GM12878 (cell line): Measurements from ENCODE around the gene CCNY. TPM values are rescaled to one million over a fixed set of nuclear protein-coding genes. Genes with fewer than 3 reads are reported as not detected.

Experiments
- ATAC-seq: fragments of 200-7000 bp; cut with Tn5 transposase; 3 replicates; pipeline ENCODE4 v1.9.1; 2020; ENCODE audit warnings: mild to moderate bottlenecking, moderate library complexity
- BruUV-seq: library from RNA; stranded (reverse); fragments of 400-500 nt; replicated peaks from 2 replicates; lab custom pipeline; 2021; lab: Mats Ljungman, UMichigan
- CTCF ChIA-PET: fragments of 300-600 bp; sonication (Branson Sonifier 250); formaldehyde crosslinking; extraction: SDS; loops from one replicate; lab custom pipeline; 2021; ENCODE audit warnings: inconsistent platforms; lab: Yijun Ruan, JAX
- POLR2A ChIA-PET: fragments of 350-600 bp; formaldehyde crosslinking; extraction: SDS; loops from one replicate; lab custom pipeline; 2021; ENCODE audit warnings: inconsistent platforms; lab: Charles Lee
- RAD21 ChIA-PET: fragments of 300-600 bp; sonication (Branson Sonifier 250); formaldehyde crosslinking; loops from one replicate; lab custom pipeline; 2023; ENCODE audit warnings: antibody characterized with exemption; ENCODE audit not compliant: unreplicated experiment; lab: Charles Lee
- SMC1A ChIA-PET: fragments of 300-600 bp; sonication (Branson Sonifier 250); formaldehyde crosslinking; loops from one replicate; lab custom pipeline; 2023; ENCODE audit not compliant: unreplicated experiment, uncharacterized antibody; lab: Charles Lee
- DNase-seq: peaks from one replicate; pipeline ENCODE4 v3.0.0-alpha.2; 2011; ENCODE audit warnings: low read depth, low spot score
- FAIRE-seq: peaks from 3 replicates; lab custom pipeline; 2011; peaks lifted over from hg19 to GRCh38; lab: Jason Lieb, UNC
- H2AFZ ChIP-seq: 2 replicates; pipeline ENCODE4 v1.6.0; 2011; ENCODE audit warnings: low read depth, low read length, control low read depth; ENCODE audit not compliant: control insufficient read depth
- H3K27ac ChIP-seq: 2 replicates; pipeline ENCODE4 v1.5.1; 2011; ENCODE audit warnings: control low read depth; ENCODE audit not compliant: control insufficient read depth, insufficient read depth
- H3K27me3 ChIP-seq, 2 experiments: replicated peaks in 1 of 2; 2 replicates each; pipeline versions ENCODE4 v1.6.0 to v1.6.1; 2011; ENCODE audit warnings: low read length in 1 of 2; ENCODE audit not compliant: control insufficient read depth in 2 of 2, insufficient read depth in 2 of 2
- H3K36me3 ChIP-seq, 2 experiments: 2 replicates each; pipeline ENCODE4 v1.5.1; 2011; ENCODE audit warnings: low read length in 1 of 2; ENCODE audit not compliant: control insufficient read depth in 2 of 2, insufficient read depth in 2 of 2
- H3K4me1 ChIP-seq: 2 replicates; pipeline ENCODE4 v1.6.1; 2011; ENCODE audit warnings: mild to moderate bottlenecking, low read length, moderate library complexity, mixed read lengths; ENCODE audit not compliant: control insufficient read depth, insufficient read depth
- H3K4me2 ChIP-seq: 2 replicates; pipeline ENCODE4 v1.6.0; 2011; ENCODE audit warnings: control low read depth; ENCODE audit not compliant: control insufficient read depth, insufficient read depth
- H3K4me3 ChIP-seq: fragments of 200-600 bp; sonication (generic); 2 replicates; pipeline ENCODE4 v1.5.1; 2016
- H3K79me2 ChIP-seq: 2 replicates; pipeline ENCODE4 v1.6.0; 2011; ENCODE audit warnings: low read length; ENCODE audit not compliant: control insufficient read depth, insufficient read depth
- H3K9ac ChIP-seq: 2 replicates; pipeline ENCODE4 v1.8.0; 2011; ENCODE audit warnings: low read length, control low read depth, mixed read lengths; ENCODE audit not compliant: control insufficient read depth, insufficient read depth
- H3K9me3 ChIP-seq: replicated peaks from 3 replicates; pipeline ENCODE4 v1.5.1; 2011; ENCODE audit warnings: mild to moderate bottlenecking, low read length; ENCODE audit not compliant: control insufficient read depth, insufficient read depth
- H4K20me1 ChIP-seq: 2 replicates; pipeline ENCODE4 v1.6.0; 2011; ENCODE audit not compliant: control insufficient read depth, insufficient read depth
- HDAC6 ChIP-seq: fragments of 200-600 bp; sonication (generic); IDR thresholded peaks from one replicate; pipeline ENCODE4 v1.8.0; 2017; ENCODE audit warnings: antibody characterized with exemption; ENCODE audit not compliant: unreplicated experiment
- KDM1A ChIP-seq: fragments of 200-600 bp; sonication (generic); IDR thresholded peaks from 2 replicates; pipeline ENCODE4 v1.6.1; 2016; ENCODE audit warnings: borderline replicate concordance
- POU2F2 ChIP-seq: IDR thresholded peaks from 3 replicates; pipeline ENCODE4 v1.6.1; 2011; ENCODE audit warnings: low read depth, mild to moderate bottlenecking, low read length, borderline replicate concordance
- ZSCAN29 ChIP-seq: fragments of 450-650 bp; IDR thresholded peaks from 2 replicates; pipeline ENCODE4 v1.6.1; 2017; ENCODE audit warnings: mild to moderate bottlenecking, moderate library complexity
- WGBS: methylation state at CpG from one replicate; pipeline ENCODE4 v1.1.6; 2016; ENCODE audit warnings: low lambda C conversion rate; ENCODE audit not compliant: insufficient replicate concordance, insufficient coverage; ENCODE audit errors: missing lambda C conversion rate; 5-methylcytosine and 5-hydroxymethylcytosine counted together
- in situ Hi-C: fragments of 300-500 bp; cut with MboI; formaldehyde crosslinking; loops from 9 replicates; pipeline ENCODE4 v1.14.3; 2018; ENCODE audit warnings: mixed read lengths
- intact Hi-C: fragments of 100-400 bp; cut with micrococcal nuclease; formaldehyde crosslinking; loops from one replicate; pipeline ENCODE4 v1.14.2; 2022; ENCODE audit not compliant: unreplicated experiment
- polyA plus RNA-seq, 11 experiments: library from polyadenylated mRNA; depleted of rRNA in 4 of 11; unstranded in 6 of 11; stranded (reverse) in 5 of 11; fragments of >200 nt; fragmentation: Nextera tagmentation in 4 of 11; fragmentation: Illumina TruSeq in 1 of 11; extraction: Ambion mirVana in 4 of 11; extraction: Trizol in 1 of 11; gene quantifications; 1 replicate in 1 of 11; 2 replicates in 10 of 11; pipeline versions ENCODE4 v1.2.1 to v1.2.3, GENCODE V29; 2011 to 2016; ENCODE audit warnings: inconsistent platforms in 2 of 11, missing spikeins in 2 of 11, low read depth in 1 of 11
- total RNA-seq, 4 experiments: library from RNA; depleted of rRNA in 3 of 4; stranded (reverse); fragments of >200 nt in 3 of 4; fragmentation: Illumina TruSeq in 1 of 4; extraction: Trizol in 1 of 4; gene quantifications; 2 replicates each; pipeline versions ENCODE4 v1.2.1 to v1.2.3, GENCODE V29; 2013 to 2021
- TF ChIP-seq, protein P1 (sequence below): fragments of 450-650 bp; IDR thresholded peaks from 2 replicates; pipeline ENCODE4 v1.6.1; 2017; ENCODE audit warnings: borderline replicate concordance
- TF ChIP-seq, protein P2 (sequence below), 3 experiments: IDR thresholded peaks in 2 of 3; conservative IDR thresholded peaks in 1 of 3; 2 replicates each; pipeline ENCODE4 v1.5.1; 2011; ENCODE audit warnings: low read depth in 3 of 3, low read length in 3 of 3, mild to moderate bottlenecking in 3 of 3, control low read depth in 2 of 3, moderate library complexity in 2 of 3, inconsistent platforms in 1 of 3, mixed read lengths in 1 of 3; ENCODE audit not compliant: control insufficient read depth in 2 of 3, insufficient read depth in 1 of 3; ENCODE audit errors: extremely low read depth in 1 of 3

CCNY gene
- total and polyA plus RNA-seq, 10 of the 15 experiments (the other 5 are each of a cell fraction or from before 2014, with no cell fraction given), result 3.6 to 50.0 (median 26.1) TPM

DNA sequence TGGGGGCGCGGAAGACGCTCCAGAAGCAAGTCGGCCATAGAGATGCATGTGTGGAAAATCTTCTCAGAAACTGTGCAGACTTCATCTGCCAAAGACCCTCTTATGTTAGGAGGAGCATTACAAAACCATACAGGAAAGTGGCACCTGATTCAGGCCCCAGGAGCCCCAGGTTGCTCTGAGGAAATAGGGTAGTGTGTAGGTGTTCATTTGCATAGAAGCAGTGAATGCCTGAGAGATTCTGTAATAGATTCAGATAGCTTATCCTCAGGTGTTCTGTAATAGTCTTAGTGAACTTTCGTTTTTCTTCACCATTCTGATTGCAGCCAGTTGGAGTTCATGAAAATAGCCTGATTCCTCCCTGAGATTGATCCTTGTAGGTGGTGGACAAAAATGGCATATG lies 162.4 kb downstream of the CCNY start:
- no peaks in the 10 kb centered on the region for H3K79me2 ChIP-seq

DNA sequence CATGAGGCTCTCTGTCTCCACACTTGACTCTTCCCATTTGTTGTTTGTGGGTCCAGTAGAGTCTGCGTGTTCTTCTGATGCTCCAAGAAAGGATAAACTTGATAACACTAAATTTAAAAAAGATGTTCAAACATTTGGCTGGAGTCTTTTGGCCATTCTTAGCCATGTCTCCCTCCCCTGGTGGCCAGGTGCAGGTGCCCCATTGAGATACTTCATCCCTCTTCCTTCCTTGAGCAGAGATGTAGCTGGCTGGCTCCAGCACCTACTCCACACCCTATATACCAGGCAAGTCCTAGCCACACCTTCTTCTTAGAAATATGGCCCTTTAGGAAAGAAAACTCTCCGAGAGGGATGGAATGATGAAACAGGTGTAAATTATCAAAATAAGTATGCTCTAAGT lies 165.6 kb downstream of the CCNY start:
- no peak overlapping the region for H3K27ac ChIP-seq
- ChIA-PET RAD21 (no interaction called here), CTCF (interaction anchor here (0.6 to 2.7 kb wide), 3 partner anchors 9 to 262 kb away, joined by 3 to 9 read pairs (median 3); no protein-coding TSS in a partner anchor), POLR2A (no interaction called here), SMC1A (interaction anchor here (0.8 to 1.2 kb wide), 3 partner anchors 19 to 262 kb away, joined by 3 to 4 read pairs (median 3); no protein-coding TSS in a partner anchor)
- H3K36me3 ChIP-seq, result no peaks in the 10 kb centered on the region; a peak in 1 of 4 replicates
- FAIRE-seq (no peak), DNase-seq (no peak), ATAC-seq (no peak)
- no peak overlapping the region for H2AFZ ChIP-seq
- TF ChIP-seq, protein P1, sequence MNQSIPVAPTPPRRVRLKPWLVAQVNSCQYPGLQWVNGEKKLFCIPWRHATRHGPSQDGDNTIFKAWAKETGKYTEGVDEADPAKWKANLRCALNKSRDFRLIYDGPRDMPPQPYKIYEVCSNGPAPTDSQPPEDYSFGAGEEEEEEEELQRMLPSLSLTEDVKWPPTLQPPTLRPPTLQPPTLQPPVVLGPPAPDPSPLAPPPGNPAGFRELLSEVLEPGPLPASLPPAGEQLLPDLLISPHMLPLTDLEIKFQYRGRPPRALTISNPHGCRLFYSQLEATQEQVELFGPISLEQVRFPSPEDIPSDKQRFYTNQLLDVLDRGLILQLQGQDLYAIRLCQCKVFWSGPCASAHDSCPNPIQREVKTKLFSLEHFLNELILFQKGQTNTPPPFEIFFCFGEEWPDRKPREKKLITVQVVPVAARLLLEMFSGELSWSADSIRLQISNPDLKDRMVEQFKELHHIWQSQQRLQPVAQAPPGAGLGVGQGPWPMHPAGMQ, result no peak
- TF ChIP-seq, protein P2, sequence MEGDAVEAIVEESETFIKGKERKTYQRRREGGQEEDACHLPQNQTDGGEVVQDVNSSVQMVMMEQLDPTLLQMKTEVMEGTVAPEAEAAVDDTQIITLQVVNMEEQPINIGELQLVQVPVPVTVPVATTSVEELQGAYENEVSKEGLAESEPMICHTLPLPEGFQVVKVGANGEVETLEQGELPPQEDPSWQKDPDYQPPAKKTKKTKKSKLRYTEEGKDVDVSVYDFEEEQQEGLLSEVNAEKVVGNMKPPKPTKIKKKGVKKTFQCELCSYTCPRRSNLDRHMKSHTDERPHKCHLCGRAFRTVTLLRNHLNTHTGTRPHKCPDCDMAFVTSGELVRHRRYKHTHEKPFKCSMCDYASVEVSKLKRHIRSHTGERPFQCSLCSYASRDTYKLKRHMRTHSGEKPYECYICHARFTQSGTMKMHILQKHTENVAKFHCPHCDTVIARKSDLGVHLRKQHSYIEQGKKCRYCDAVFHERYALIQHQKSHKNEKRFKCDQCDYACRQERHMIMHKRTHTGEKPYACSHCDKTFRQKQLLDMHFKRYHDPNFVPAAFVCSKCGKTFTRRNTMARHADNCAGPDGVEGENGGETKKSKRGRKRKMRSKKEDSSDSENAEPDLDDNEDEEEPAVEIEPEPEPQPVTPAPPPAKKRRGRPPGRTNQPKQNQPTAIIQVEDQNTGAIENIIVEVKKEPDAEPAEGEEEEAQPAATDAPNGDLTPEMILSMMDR (IDR thresholded peaks at IDR 0.05 in 2 of 3, conservative IDR thresholded peaks at IDR 0.05 in 1 of 3; ENCODE audit: control insufficient read depth in 2 of 3, extremely low read depth in 1 of 3, insufficient read depth in 1 of 3, low read depth in 3 of 3, low read length in 3 of 3), result 0 out of 6 replicates have a peak, but pooled peaks of 1 of the 3 experiments have one; percentile 15
- in situ Hi-C loops (no loop called here), intact Hi-C loops (no loop called here)
- no peaks in the 10 kb centered on the region for H3K27me3 ChIP-seq
- peaks cover 24% of the 10 kb centered on the region for H3K4me1 ChIP-seq
- H3K4me2 ChIP-seq, result no peak overlapping the region
- H3K4me3 ChIP-seq, result no peak overlapping the region
- no peak overlapping the region for H3K9ac ChIP-seq
- no peaks in the 10 kb centered on the region for H3K79me2 ChIP-seq
- 88% methylated on average over 2 of the region's 2 CpGs for WGBS
- H3K9me3 ChIP-seq, result no peaks in the 10 kb centered on the region
- no TSS peak for BruUV-seq
- H4K20me1 ChIP-seq, result 0 out of 2 replicates have a peak, but pooled peaks cover 4% of the 10 kb centered on the region

More for the DNA sequence above, 162.4 kb downstream of the CCNY start:
- Histone ChIP-seq H3K9me3 (no peaks in the 10 kb centered on the region), H3K9ac (no peak overlapping the region), H3K27me3 (no peaks in the 10 kb centered on the region), H3K36me3 (no peaks in the 10 kb centered on the region; a peak in 1 of 4 replicates), H3K4me3 (0 out of 2 replicates have a peak overlapping the region, but pooled peaks have one; percentile 7), H3K4me1 (peaks cover 22% of the 10 kb centered on the region), H3K27ac (no peak overlapping the region), H3K4me2 (peak overlapping the region; percentile 24), H2AFZ (no peak overlapping the region)
- ChIA-PET POLR2A (no interaction called here), CTCF (no interaction called here), RAD21 (interaction anchor here (1.2 kb wide), 1 partner anchor 136 kb away, joined by 3 read pairs; no protein-coding TSS in a partner anchor)
- intact Hi-C loops, result no loop called here
- 64% methylated on average over 5 of the region's 5 CpGs for WGBS
- no peak for DNase-seq
- no TSS peak for BruUV-seq
- ATAC-seq, result peak; percentile 67
- in situ Hi-C loops, result no loop called here
- FAIRE-seq, result no peak
- TF ChIP-seq KDM1A (no peak), ZSCAN29 (no peak), POU2F2 (peak; percentile 76; the same call in 2 of the 3 replicates), HDAC6 (no peak)
- TF ChIP-seq, all 136 proteins: peak for 1
- 0 out of 2 replicates have a peak, but pooled peaks cover 4% of the 10 kb centered on the region for H4K20me1 ChIP-seq
- SMC1A ChIA-PET, result no interaction called here
